Endothelial cell (in vitro differentiated cells): ENCODE data around the gene CMBL. TPM values are rescaled to one million over a fixed set of nuclear protein-coding genes. Genes with fewer than 3 reads are reported as not detected.

Experiments used
- DNase-seq: peaks from one replicate; pipeline ENCODE4 v3.0.0; 2021; ENCODE audit warnings: low spot score
- H3K27ac Mint-ChIP-seq: one replicate; pipeline ENCODE4 v1.8.0; 2021; ENCODE audit warnings: mixed read lengths, inconsistent platforms; ENCODE audit not compliant: unreplicated experiment
- H3K27me3 Mint-ChIP-seq: one replicate; pipeline ENCODE4 v1.8.0; 2021; ENCODE audit warnings: mild to moderate bottlenecking, moderate library complexity, mixed read lengths, inconsistent platforms; ENCODE audit not compliant: unreplicated experiment
- H3K36me3 Mint-ChIP-seq: one replicate; pipeline ENCODE4 v1.8.0; 2021; ENCODE audit warnings: mild to moderate bottlenecking, low read depth, mixed read lengths, inconsistent platforms; ENCODE audit not compliant: unreplicated experiment
- H3K4me1 Mint-ChIP-seq: one replicate; pipeline ENCODE4 v1.8.0; 2021; ENCODE audit warnings: mild to moderate bottlenecking, mixed read lengths, inconsistent platforms; ENCODE audit not compliant: unreplicated experiment
- H3K4me3 Mint-ChIP-seq: one replicate; pipeline ENCODE4 v1.8.0; 2021; ENCODE audit warnings: mild to moderate bottlenecking, mixed read lengths, inconsistent platforms; ENCODE audit not compliant: unreplicated experiment
- H3K9me3 Mint-ChIP-seq: one replicate; pipeline ENCODE4 v1.8.0; 2021; ENCODE audit warnings: mixed read lengths, inconsistent platforms; ENCODE audit not compliant: unreplicated experiment
- total RNA-seq: library from RNA; stranded (reverse); fragmentation: NEBNext Ultra II Directional; extraction: Animal tissue kit (Norgen Biotek cat#: 25700); gene quantifications from one replicate; pipeline ENCODE4 v1.2.1, GENCODE V29; 2021; ENCODE audit not compliant: unreplicated experiment
- TF ChIP-seq, protein P1 (sequence below): fragments of 200-600 bp; sonication (generic); IDR thresholded peaks from one replicate; pipeline ENCODE4 v1.5.0; 2021; ENCODE audit warnings: antibody characterized with exemption; ENCODE audit not compliant: unreplicated experiment

Gene CMBL
- total RNA-seq, 1 donor from 2014 or later: 13.1 TPM

DNA sequence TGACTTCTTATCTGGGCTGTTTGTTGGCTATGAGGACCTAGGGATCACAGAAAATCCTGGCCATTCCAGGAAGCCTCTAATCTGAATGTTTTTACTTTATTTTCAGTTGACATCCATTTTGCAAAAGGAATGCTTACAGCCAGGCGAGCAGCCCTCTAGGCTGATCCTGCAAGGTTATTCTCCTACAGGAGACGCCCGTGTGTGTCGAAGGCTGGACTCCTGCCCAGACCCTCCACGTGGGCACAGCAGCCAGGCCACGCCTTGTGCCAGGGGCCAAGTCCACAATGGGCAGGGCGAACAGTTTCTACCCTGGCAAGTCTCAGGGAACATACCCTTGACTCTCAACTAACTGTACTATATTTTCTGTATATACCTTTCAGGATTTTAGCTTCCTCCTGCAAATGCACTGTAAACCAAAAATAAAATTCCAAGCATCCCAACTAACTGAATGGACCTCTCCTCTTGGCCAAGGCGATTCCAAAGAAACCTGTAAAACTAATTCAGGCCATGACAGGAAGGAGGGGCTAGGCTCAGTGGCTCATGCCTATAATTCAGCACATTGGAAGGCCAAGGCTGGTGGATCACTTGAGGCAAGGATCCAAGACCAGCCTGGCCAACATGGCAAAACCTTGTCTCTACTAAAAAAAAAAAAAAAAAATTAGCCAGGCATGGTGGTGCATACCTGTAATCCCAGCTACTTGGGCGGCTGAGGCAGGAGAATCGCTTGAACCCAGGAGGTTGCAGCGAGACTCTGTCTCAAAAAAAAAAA lies 5.7 kb downstream of the CMBL start:
- peaks cover 10% of the 10 kb centered on the region for H3K27me3 Mint-ChIP-seq
- peaks cover 11% of the 10 kb centered on the region for H3K4me1 Mint-ChIP-seq
- H3K4me3 Mint-ChIP-seq: no peak overlapping the region
- DNase-seq: no peak
- no peak overlapping the region for H3K27ac Mint-ChIP-seq
- no peaks in the 10 kb centered on the region for H3K9me3 Mint-ChIP-seq
- H3K36me3 Mint-ChIP-seq: peaks cover 12% of the 10 kb centered on the region
- TF ChIP-seq, protein P1, sequence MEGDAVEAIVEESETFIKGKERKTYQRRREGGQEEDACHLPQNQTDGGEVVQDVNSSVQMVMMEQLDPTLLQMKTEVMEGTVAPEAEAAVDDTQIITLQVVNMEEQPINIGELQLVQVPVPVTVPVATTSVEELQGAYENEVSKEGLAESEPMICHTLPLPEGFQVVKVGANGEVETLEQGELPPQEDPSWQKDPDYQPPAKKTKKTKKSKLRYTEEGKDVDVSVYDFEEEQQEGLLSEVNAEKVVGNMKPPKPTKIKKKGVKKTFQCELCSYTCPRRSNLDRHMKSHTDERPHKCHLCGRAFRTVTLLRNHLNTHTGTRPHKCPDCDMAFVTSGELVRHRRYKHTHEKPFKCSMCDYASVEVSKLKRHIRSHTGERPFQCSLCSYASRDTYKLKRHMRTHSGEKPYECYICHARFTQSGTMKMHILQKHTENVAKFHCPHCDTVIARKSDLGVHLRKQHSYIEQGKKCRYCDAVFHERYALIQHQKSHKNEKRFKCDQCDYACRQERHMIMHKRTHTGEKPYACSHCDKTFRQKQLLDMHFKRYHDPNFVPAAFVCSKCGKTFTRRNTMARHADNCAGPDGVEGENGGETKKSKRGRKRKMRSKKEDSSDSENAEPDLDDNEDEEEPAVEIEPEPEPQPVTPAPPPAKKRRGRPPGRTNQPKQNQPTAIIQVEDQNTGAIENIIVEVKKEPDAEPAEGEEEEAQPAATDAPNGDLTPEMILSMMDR: no peak

DNA sequence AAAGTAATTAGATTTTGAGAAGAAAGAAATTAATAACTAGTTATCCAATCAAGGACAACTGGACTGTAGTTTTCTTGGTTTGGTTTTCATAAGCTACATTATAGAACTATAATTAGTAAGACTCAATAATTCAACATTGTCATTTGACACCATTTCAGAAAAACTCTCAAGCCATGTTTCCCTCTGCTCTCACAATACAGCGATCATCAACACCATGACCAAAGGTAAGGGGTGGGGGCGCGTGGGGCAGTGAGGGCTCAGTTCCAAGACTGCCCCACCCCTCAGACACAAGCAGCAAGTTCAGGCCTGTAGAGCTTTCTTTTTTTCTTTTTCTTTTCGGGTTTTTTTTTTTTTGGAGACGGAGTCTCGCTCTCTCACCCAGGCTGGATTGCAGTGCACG lies 6.4 kb downstream of the CMBL start:
- Mint-ChIP-seq H3K27me3 (peaks cover 10% of the 10 kb centered on the region), H3K4me3 (no peak overlapping the region), H3K27ac (no peak overlapping the region), H3K36me3 (peaks cover 12% of the 10 kb centered on the region), H3K9me3 (no peaks in the 10 kb centered on the region), H3K4me1 (peaks cover 6% of the 10 kb centered on the region)
- DNase-seq: no peak
- TF ChIP-seq, protein P1: no peak

DNA sequence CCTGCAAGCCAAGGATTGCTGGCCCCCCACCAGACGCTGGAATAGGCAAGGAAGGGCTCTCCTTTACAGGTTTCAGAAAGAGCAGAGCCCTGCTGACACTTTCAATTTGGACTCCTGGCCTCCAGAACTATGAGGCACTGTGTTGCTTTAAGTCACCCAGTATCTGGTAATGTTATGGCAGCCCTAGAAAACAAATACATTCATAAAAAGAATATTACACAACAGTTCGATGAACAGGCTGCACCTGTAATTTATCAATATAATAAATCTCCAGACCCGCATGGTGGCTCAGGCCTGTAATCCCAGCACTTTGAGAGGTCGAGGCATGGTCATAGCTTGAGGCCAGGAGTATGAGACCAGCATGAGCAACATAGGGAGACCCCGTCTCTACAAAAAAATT lies 7.5 kb downstream of the CMBL start:
- no peak overlapping the region for H3K4me3 Mint-ChIP-seq
- H3K27me3 Mint-ChIP-seq: peaks cover 5% of the 10 kb centered on the region
- H3K9me3 Mint-ChIP-seq: no peaks in the 10 kb centered on the region
- H3K27ac Mint-ChIP-seq: no peak overlapping the region
- TF ChIP-seq, protein P1: no peak
- no peak for DNase-seq
- peaks cover 12% of the 10 kb centered on the region for H3K36me3 Mint-ChIP-seq
- peaks cover 3% of the 10 kb centered on the region for H3K4me1 Mint-ChIP-seq

DNA sequence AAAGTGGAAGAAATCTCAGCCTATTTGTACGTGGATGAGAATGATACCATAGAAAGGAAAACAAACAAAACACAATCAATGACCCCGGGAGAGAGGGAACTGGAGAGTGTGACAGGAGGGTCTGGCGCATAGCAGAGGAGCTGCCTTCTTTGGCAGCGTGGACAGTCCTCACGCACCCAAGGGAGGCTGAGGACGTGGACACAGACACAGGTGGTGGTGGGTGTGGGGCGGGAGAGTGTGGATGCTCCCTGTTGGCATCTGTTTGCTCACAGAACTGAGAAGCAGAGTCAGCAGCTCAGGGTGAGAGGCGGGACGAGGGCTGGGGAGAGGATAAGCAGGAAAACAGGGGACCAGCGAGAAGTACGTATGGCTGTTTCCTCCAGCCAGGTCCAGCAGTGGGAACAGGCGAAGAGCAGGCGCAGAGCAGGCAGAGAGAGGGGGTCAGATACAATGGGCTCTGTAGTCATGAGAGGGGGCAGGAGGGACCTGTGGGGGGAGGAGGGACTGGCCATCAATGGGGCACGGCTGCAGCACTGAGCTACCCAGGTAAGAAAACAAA lies 10.0 kb downstream of the CMBL start:
- Mint-ChIP-seq H3K9me3 (no peaks in the 10 kb centered on the region), H3K27me3 (peaks cover 5% of the 10 kb centered on the region), H3K36me3 (peaks cover 17% of the 10 kb centered on the region), H3K27ac (no peak overlapping the region), H3K4me1 (peaks cover 2% of the 10 kb centered on the region), H3K4me3 (no peak overlapping the region)
- DNase-seq: no peak
- TF ChIP-seq, protein P1: no peak
